GM23338 (cell line): ENCODE data around the gene CHIC2. TPM values are rescaled to one million over a fixed set of nuclear protein-coding genes. Genes with fewer than 3 reads are reported as not detected.

Experiments used
- ATAC-seq: fragments of 200-7000 bp; cut with Tn5 transposase; 3 replicates; pipeline ENCODE4 v1.9.1; 2020
- DNase-seq: peaks from one replicate; pipeline ENCODE4 v3.0.0-alpha.2; 2015; ENCODE audit warnings: low spot score
- H2AFZ ChIP-seq: fragments of 200-600 bp; sonication (generic); 2 replicates; pipeline ENCODE4 v1.8.0; 2016; ENCODE audit warnings: antibody characterized with exemption, mild to moderate bottlenecking, moderate library complexity
- H3F3A ChIP-seq: fragments of 200-600 bp; sonication (generic); replicated peaks from 2 replicates; pipeline ENCODE4 v1.8.0; 2017; ENCODE audit warnings: antibody characterized with exemption, mixed run types, low read depth
- H3K27ac ChIP-seq: fragments of 200-600 bp; sonication (generic); 2 replicates; pipeline ENCODE4 v1.6.1; 2016; ENCODE audit warnings: low read depth
- H3K27me3 ChIP-seq: fragments of 200-600 bp; sonication (generic); 2 replicates; pipeline ENCODE4 v1.8.0; 2016; ENCODE audit warnings: mild to moderate bottlenecking, mixed run types, moderate library complexity; ENCODE audit not compliant: insufficient read depth
- H3K36me3 ChIP-seq: fragments of 200-600 bp; sonication (generic); 2 replicates; pipeline ENCODE4 v1.8.0; 2016; ENCODE audit warnings: mild to moderate bottlenecking; ENCODE audit not compliant: insufficient read depth
- H3K4me1 ChIP-seq: fragments of 200-600 bp; sonication (generic); 2 replicates; pipeline ENCODE4 v1.8.0; 2016; ENCODE audit warnings: mild to moderate bottlenecking, moderate library complexity; ENCODE audit not compliant: insufficient read depth
- H3K4me2 ChIP-seq: fragments of 200-600 bp; sonication (generic); 2 replicates; pipeline ENCODE4 v1.7.1; 2017; ENCODE audit warnings: mixed run types
- H3K4me3 ChIP-seq: fragments of 200-600 bp; sonication (generic); 2 replicates; pipeline ENCODE4 v1.6.1; 2016; ENCODE audit warnings: mixed run types
- H3K79me2 ChIP-seq: fragments of 200-600 bp; sonication (generic); replicated peaks from 2 replicates; pipeline ENCODE4 v1.8.0; 2017; ENCODE audit warnings: mild to moderate bottlenecking; ENCODE audit not compliant: insufficient read depth
- H3K9me2 ChIP-seq: fragments of 200-600 bp; sonication (generic); 2 replicates; pipeline ENCODE4 v1.8.0; 2017; ENCODE audit not compliant: insufficient read depth
- H4K20me1 ChIP-seq: fragments of 200-600 bp; sonication (generic); replicated peaks from 2 replicates; pipeline ENCODE4 v1.8.0; 2017; ENCODE audit warnings: mild to moderate bottlenecking; ENCODE audit not compliant: insufficient read depth
- H3K27ac Mint-ChIP-seq: 2 replicates; pipeline ENCODE4 v1.8.0; 2020; ENCODE audit warnings: inconsistent platforms, mild to moderate bottlenecking, moderate library complexity, mixed read lengths
- H3K27me3 Mint-ChIP-seq: 3 replicates; pipeline ENCODE4 v1.8.0; 2022; ENCODE audit warnings: low read depth, mild to moderate bottlenecking, moderate library complexity, mixed read lengths, inconsistent platforms; ENCODE audit not compliant: insufficient read depth, poor library complexity
- H3K36me3 Mint-ChIP-seq: 3 replicates; pipeline ENCODE4 v1.8.0; 2021; ENCODE audit warnings: low read depth, mild to moderate bottlenecking, inconsistent platforms, moderate library complexity, mixed read lengths
- H3K4me1 Mint-ChIP-seq: 3 replicates; pipeline ENCODE4 v1.8.0; 2020; ENCODE audit warnings: mild to moderate bottlenecking, inconsistent platforms, mixed read lengths
- H3K4me3 Mint-ChIP-seq: 3 replicates; pipeline ENCODE4 v1.8.0; 2021; ENCODE audit warnings: moderate library complexity, mild to moderate bottlenecking, inconsistent platforms, mixed read lengths
- H3K9me3 Mint-ChIP-seq: 3 replicates; pipeline ENCODE4 v1.8.0; 2020; ENCODE audit warnings: moderate library complexity, mild to moderate bottlenecking, inconsistent platforms, mixed read lengths
- CREB1 ChIP-seq: fragments of 250-450 bp; sonication (Bioruptor Pico); IDR thresholded peaks from 2 replicates; pipeline ENCODE4 v1.5.0; 2020; ENCODE audit warnings: low read depth, mild to moderate bottlenecking, moderate library complexity
- CTCF ChIP-seq, 2 experiments: fragments of 200-600 bp in 1 of 2; sonication (generic) in 1 of 2; conservative IDR thresholded peaks; 2 replicates each; pipeline versions ENCODE4 v1.5.1 to v1.6.1; 2016 to 2017; ENCODE audit warnings: antibody characterized with exemption in 2 of 2, low read depth in 2 of 2, mild to moderate bottlenecking in 2 of 2, moderate library complexity in 1 of 2
- ETS1 ChIP-seq: IDR thresholded peaks from 2 replicates; pipeline ENCODE4 v1.6.1; 2016; ENCODE audit warnings: antibody characterized with exemption
- EZH2 ChIP-seq: fragments of 200-600 bp; sonication (generic); IDR thresholded peaks from one replicate; pipeline ENCODE4 v1.8.0; 2017; ENCODE audit warnings: antibody characterized with exemption, mild to moderate bottlenecking, low read depth; ENCODE audit not compliant: unreplicated experiment
- EZH2phosphoT487 ChIP-seq: fragments of 200-600 bp; sonication (generic); IDR thresholded peaks from one replicate; pipeline ENCODE4 v1.8.1; 2018; ENCODE audit warnings: antibody characterized with exemption; ENCODE audit not compliant: unreplicated experiment
- JUNB ChIP-seq: IDR thresholded peaks from one replicate; pipeline ENCODE4 v1.6.1; 2016; ENCODE audit warnings: antibody characterized with exemption; ENCODE audit not compliant: unreplicated experiment
- NANOG ChIP-seq: IDR thresholded peaks from 2 replicates; pipeline ENCODE4 v1.6.1; 2016; ENCODE audit warnings: antibody characterized with exemption, borderline replicate concordance
- POLR2AphosphoS5 ChIP-seq: IDR thresholded peaks from 2 replicates; pipeline ENCODE4 v1.6.1; 2016; ENCODE audit warnings: antibody characterized with exemption, low read depth
- REST ChIP-seq: IDR thresholded peaks from one replicate; pipeline ENCODE4 v1.6.1; 2018; ENCODE audit warnings: antibody characterized with exemption; ENCODE audit not compliant: unreplicated experiment
- STAT1 ChIP-seq: IDR thresholded peaks from one replicate; pipeline ENCODE4 v1.6.1; 2016; ENCODE audit warnings: antibody characterized with exemption; ENCODE audit not compliant: unreplicated experiment
- ZNF114 ChIP-seq: fragments of 250-450 bp; sonication (Bioruptor Pico); IDR thresholded peaks from 2 replicates; pipeline ENCODE4 v1.5.0; 2020; ENCODE audit warnings: mild to moderate bottlenecking, moderate library complexity
- ZNF331 ChIP-seq: fragments of 250-450 bp; sonication (Bioruptor Pico); IDR thresholded peaks from 2 replicates; pipeline ENCODE4 v1.5.0; 2020; ENCODE audit warnings: low read depth, mild to moderate bottlenecking, moderate library complexity
- ZNF462 ChIP-seq: fragments of 250-450 bp; sonication (Bioruptor Pico); IDR thresholded peaks from 2 replicates; pipeline ENCODE4 v1.5.0; 2020; ENCODE audit warnings: mild to moderate bottlenecking, moderate library complexity
- polyA plus RNA-seq: library from polyadenylated mRNA; unstranded; fragments of >200 nt; fragmentation: Nextera tagmentation; extraction: Ambion mirVana; gene quantifications from 2 replicates; pipeline ENCODE4 v1.2.1, GENCODE V29; 2016
- total RNA-seq: library from RNA; depleted of rRNA; stranded (reverse); fragments of >200 nt; shearing (Covaris generic); gene quantifications from 2 replicates; pipeline ENCODE4 v1.2.3, GENCODE V29; 2014

The CHIC2 gene
- total and polyA plus RNA-seq, 2 experiments from 2014 or later: 17.2 to 18.3 TPM

- H3K27me3 ChIP-seq: peaks cover 14% of the 10 kb centered on the region
- DNase-seq: peak; percentile 48
- peaks cover 31% of the 10 kb centered on the region for H3K4me1 ChIP-seq
- no peaks in the 10 kb centered on the region for H3K9me2 ChIP-seq
- H2AFZ ChIP-seq: peak overlapping the region; percentile 89
- peak; percentile 64 for ATAC-seq
- H3K4me3 ChIP-seq: peak overlapping the region; percentile 95
- peaks cover 50% of the 10 kb centered on the region for H3K79me2 ChIP-seq
- H3K4me2 ChIP-seq: peak overlapping the region; percentile 96
- Mint-ChIP-seq H3K36me3 (no peaks in the 10 kb centered on the region; the same call in 2 of the 3 replicates), H3K4me3 (peak overlapping the region; percentile 91), H3K9me3 (no peaks in the 10 kb centered on the region), H3K27me3 (peaks cover 2% of the 10 kb centered on the region), H3K27ac (no peak overlapping the region), H3K4me1 (peaks cover 34% of the 10 kb centered on the region)
- TF ChIP-seq CTCF (conservative IDR thresholded peaks at IDR 0.05; ENCODE audit: low read depth in 2 of 2): no peak
- no peak for TF ChIP-seq EZH2phosphoT487
- no peak for TF ChIP-seq CREB1 (CRISPR knock-in tag)
- no peak for TF ChIP-seq EZH2
- TF ChIP-seq ZNF462 (CRISPR knock-in tag): no peak
- no peak for TF ChIP-seq ZNF114 (CRISPR knock-in tag)
- TF ChIP-seq ZNF331: no peak
- no peak for TF ChIP-seq REST
- TF ChIP-seq JUNB: no peak
- TF ChIP-seq ETS1: no peak
- no peak for TF ChIP-seq POLR2AphosphoS5
- no peak for TF ChIP-seq STAT1
- no peak for TF ChIP-seq NANOG
- H3F3A ChIP-seq: no peaks in the 10 kb centered on the region
- peak overlapping the region; percentile 87 for H3K27ac ChIP-seq
- H3K36me3 ChIP-seq: no peaks in the 10 kb centered on the region
- H4K20me1 ChIP-seq: no peaks in the 10 kb centered on the region; the same call in 1 of the 2 replicates
Measured at GRCh38 chr4:54063737-54064316, 578 bp downstream of the CHIC2 start.
